ENCODE results near the gene DNAJC1. TPM values are rescaled to one million over a fixed set of nuclear protein-coding genes. Genes with fewer than 3 reads are reported as not detected.
"Not testable (repeated sequence)": the region's sequence is repeated elsewhere in the genome, so short reads cannot be mapped to it uniquely, and the experiment has no call there.

The DNAJC1 gene
- total and polyA plus RNA-seq, 11 donors, result 9.5 to 68.4 (median 14.1) TPM

GRCh38 chr10:21889477-21890275, 113.9 kb downstream of the DNAJC1 start:
- intact Hi-C loops (cut with DNase I), result no loop called here
- H3K36me3 ChIP-seq, result peaks cover 0 to 18% (median 0%) of the 10 kb centered on the region in 9 donors
- no peak overlapping the region for H3K27ac ChIP-seq
- no peaks in the 10 kb centered on the region for H3K4me1 ChIP-seq
- TF ChIP-seq CTCF (IDR thresholded peaks at IDR 0.05), result no peak
- no peak for TF ChIP-seq POLR2A (IDR thresholded peaks at IDR 0.05)
- peaks cover 0 to 78% (median 25%) of the 10 kb centered on the region in 12 donors for H3K9me3 ChIP-seq
- DNase-seq (no peak), ATAC-seq (no peak)
- H3K4me3 ChIP-seq, result no peak overlapping the region
- WGBS, 4 donors, result 95 to 99% (median 97%) methylated on average over 2 of the region's 2 CpGs
- H3K27me3 ChIP-seq, result no peaks in the 10 kb centered on the region

GRCh38 chr10:21888959-21889358, 114.6 kb downstream of the DNAJC1 start:
- intact Hi-C loops (cut with DNase I), result no loop called here
- H3K4me1 ChIP-seq, result no peaks in the 10 kb centered on the region
- TF ChIP-seq CTCF (IDR thresholded peaks at IDR 0.05) (no peak), POLR2A (IDR thresholded peaks at IDR 0.05) (no peak)

GRCh38 chr10:21885940-21886339, 117.6 kb downstream of the DNAJC1 start:
- H3K36me3 ChIP-seq, result peaks cover 0 to 17% (median 8%) of the 10 kb centered on the region in 9 donors
- no peak for ATAC-seq
- H3K4me3 ChIP-seq, result no peak overlapping the region
- intact Hi-C loops (cut with DNase I), result no loop called here
- no peak for DNase-seq
- no peaks in the 10 kb centered on the region for H3K4me1 ChIP-seq
- TF ChIP-seq CTCF (IDR thresholded peaks at IDR 0.05) (no peak), POLR2A (IDR thresholded peaks at IDR 0.05) (no peak)
- no peaks in the 10 kb centered on the region for H3K27me3 ChIP-seq
- peaks cover 0 to 41% (median 6%) of the 10 kb centered on the region in 12 donors for H3K9me3 ChIP-seq
- no peak overlapping the region for H3K27ac ChIP-seq

More at GRCh38 chr10:21888959-21889358, 114.6 kb downstream of the DNAJC1 start:
- H3K9me3 ChIP-seq, result peaks cover 0 to 71% (median 20%) of the 10 kb centered on the region in 12 donors
- H3K36me3 ChIP-seq, result peaks cover 0 to 18% (median 0%) of the 10 kb centered on the region in 9 donors
- H3K27ac ChIP-seq, result no peak overlapping the region
- no peak overlapping the region for H3K4me3 ChIP-seq
- DNase-seq (no peak), ATAC-seq (no peak)
- WGBS, 4 donors, result 46 to 55% (median 47%) methylated on average over 5 of the region's 5 CpGs
- H3K27me3 ChIP-seq, result no peaks in the 10 kb centered on the region

GRCh38 chr10:21873198-21873597, 130.3 kb downstream of the DNAJC1 start:
- DNase-seq, result no peak

GRCh38 chr10:21872771-21873170, 130.8 kb downstream of the DNAJC1 start:
- H3K4me1 ChIP-seq; H3K4me3 ChIP-seq; intact Hi-C loops (cut with DNase I); H3K27ac ChIP-seq; H3K27me3 ChIP-seq; DNase-seq; ATAC-seq: not testable (repeated sequence)
- peaks cover 0 to 25% (median 13%) of the 10 kb centered on the region in 12 donors for H3K9me3 ChIP-seq
- peaks cover 0 to 21% (median 0%) of the 10 kb centered on the region in 9 donors for H3K36me3 ChIP-seq
- 96 to 98% (median 97%) methylated on average over 11 of the region's 11 CpGs for WGBS, 4 donors

More at GRCh38 chr10:21873198-21873597, 130.3 kb downstream of the DNAJC1 start:
- Histone ChIP-seq H3K27ac (no peak overlapping the region), H3K27me3 (no peaks in the 10 kb centered on the region), H3K4me3 (no peak overlapping the region), H3K9me3 (peaks cover 0 to 25% (median 13%) of the 10 kb centered on the region in 12 donors), H3K36me3 (peaks cover 0 to 21% (median 0%) of the 10 kb centered on the region in 9 donors), H3K4me1 (no peaks in the 10 kb centered on the region)
- 96 to 98% (median 97%) methylated on average over 5 of the region's 5 CpGs for WGBS, 4 donors
- TF ChIP-seq CTCF (IDR thresholded peaks at IDR 0.05) (no peak), POLR2A (IDR thresholded peaks at IDR 0.05) (no peak)
- ATAC-seq, result no peak
- intact Hi-C loops (cut with DNase I), result no loop called here
